ENCODE data around the gene MST1. TPM values are rescaled to one million over a fixed set of nuclear protein-coding genes. Genes with fewer than 3 reads are reported as not detected.

MST1 gene
- total and polyA plus RNA-seq, 2 of the 4 experiments (the other 2 are of a cell fraction): 1.3 to 13.0 TPM

GRCh38 chr3:49680493-49681231 is 8.6 kb downstream of the MST1 start:
- Histone ChIP-seq H3K56ac (ENCODE audit: extremely low read depth, insufficient read depth, low read length) (no peak overlapping the region), H3K36me3 (ENCODE audit: control insufficient read depth, insufficient read depth, low read length) (peaks cover 81% of the 10 kb centered on the region), H3K23ac (ENCODE audit: low read depth, low read length) (no peak overlapping the region), H3K27ac (ENCODE audit: insufficient read depth, low read length) (no peak overlapping the region), H3K4me3 (ENCODE audit: insufficient read depth, low read depth, low read length) (no peak overlapping the region), H4K20me1 (ENCODE audit: insufficient read depth, low read length) (no peaks in the 10 kb centered on the region; the same call in 1 of the 2 replicates), H3K79me1 (ENCODE audit: low read depth in 1 of 2, low read length in 2 of 2) (peaks cover 10 to 33% of the 10 kb centered on the region in 2 experiments), H3K4me1 (ENCODE audit: control insufficient read depth, insufficient read depth, low read length) (no peaks in the 10 kb centered on the region), H2AFZ (replicated peaks; ENCODE audit: low read length, poor library complexity) (no peak overlapping the region), H2BK20ac (ENCODE audit: low read depth, low read length) (no peak overlapping the region), H2BK120ac (ENCODE audit: low read depth, low read length) (no peak overlapping the region), H3K4ac (ENCODE audit: low read depth, low read length) (no peak overlapping the region), H3K4me2 (ENCODE audit: low read depth, low read length) (no peak overlapping the region), H4K5ac (ENCODE audit: low read depth, low read length) (no peak overlapping the region), H2BK15ac (ENCODE audit: low read depth, low read length) (no peak overlapping the region), H3K18ac (ENCODE audit: low read depth, low read length) (no peak overlapping the region), H3K9me3 (ENCODE audit: control insufficient read depth, insufficient read depth, low read length) (no peaks in the 10 kb centered on the region), H3K27me3 (ENCODE audit: control insufficient read depth, insufficient read depth, low read length) (no peaks in the 10 kb centered on the region), H3K14ac (replicated peaks; ENCODE audit: low read depth, low read length) (no peak overlapping the region), H4K91ac (ENCODE audit: insufficient read depth, low read depth, low read length) (no peak overlapping the region), H3K9me1 (ENCODE audit: insufficient read depth, low read length) (peaks cover 1% of the 10 kb centered on the region), H2AK9ac (replicated peaks; ENCODE audit: low read depth, low read length, poor library complexity) (no peak overlapping the region), H3K9ac (ENCODE audit: low read depth, low read length) (no peak overlapping the region), H2AK5ac (ENCODE audit: low read depth, low read length) (no peak overlapping the region), H4K8ac (ENCODE audit: low read depth in 2 of 2, low read length in 2 of 2) (no peak overlapping the region), H2BK5ac (ENCODE audit: low read depth, low read length, poor library complexity, severe bottlenecking) (no peak overlapping the region)
- 100% methylated on average over 1 of the region's 7 CpGs; no CpG with 5 or more reads in 1 of the 2 experiments for WGBS, 2 experiments (ENCODE audit: extremely low coverage in 2 of 2, insufficient read length in 1 of 2)
- DNase-seq (no peak), ATAC-seq (ENCODE audit: low read depth) (no peak)
- no peak for TF ChIP-seq RFX5 (IDR thresholded peaks at IDR 0.05; ENCODE audit: low read depth, low read length)
- no peak for TF ChIP-seq POLR2A (IDR thresholded peaks at IDR 0.05; ENCODE audit: low read depth, low read length)
- no peak for TF ChIP-seq MXI1 (IDR thresholded peaks at IDR 0.05; ENCODE audit: borderline replicate concordance, low read depth, low read length)
- no peak for TF ChIP-seq MAZ (IDR thresholded peaks at IDR 0.05; ENCODE audit: borderline replicate concordance, low read depth, low read length)
- TF ChIP-seq RAD21 (IDR thresholded peaks at IDR 0.05; ENCODE audit: low read length): no peak
- TF ChIP-seq CHD1 (IDR thresholded peaks at IDR 0.05; ENCODE audit: low read depth, low read length): no peak
- no peak for TF ChIP-seq MAFK (IDR thresholded peaks at IDR 0.05; ENCODE audit: low read depth, low read length)
- TF ChIP-seq SMC3 (IDR thresholded peaks at IDR 0.05; ENCODE audit: low read depth, low read length): no peak
- TF ChIP-seq BHLHE40 (IDR thresholded peaks at IDR 0.05; ENCODE audit: low read depth, low read length): no peak
- TF ChIP-seq FOS (IDR thresholded peaks at IDR 0.05; ENCODE audit: low read depth, low read length): no peak
- no peak for TF ChIP-seq USF2 (IDR thresholded peaks at IDR 0.05; ENCODE audit: low read depth, low read length)
- no peak for TF ChIP-seq CTCF (conservative IDR thresholded peaks at IDR 0.05; ENCODE audit: low read depth, low read length)
- no peak for TF ChIP-seq RCOR1 (IDR thresholded peaks at IDR 0.05; ENCODE audit: insufficient replicate concordance, low read length)
- ChIA-PET POLR2A (ENCODE audit: unreplicated experiment) (no interaction called here), CTCF (no interaction called here)
- intact Hi-C loops (cut with micrococcal nuclease): no loop called here
- in situ Hi-C loops (cut with MboI; ENCODE audit: low sequenced_read_pairs): no loop called here
- BruUV-seq (replicated peaks): no TSS peak
- dilution Hi-C loops (cut with HindIII; ENCODE audit: low sequenced_read_pairs, unreplicated experiment): no loop called here
